Hepatocyte (in vitro differentiated cells): ENCODE data around the gene NUCKS1. TPM values are rescaled to one million over a fixed set of nuclear protein-coding genes. Genes with fewer than 3 reads are reported as not detected.

Source experiments
- DNase-seq: peaks from one replicate; pipeline ENCODE4 v3.0.0-alpha.2; 2016; ENCODE audit warnings: low spot score
- H2AFZ ChIP-seq: fragments of 200-600 bp; sonication (generic); 2 replicates; pipeline ENCODE4 v1.6.0; 2016; ENCODE audit warnings: antibody characterized with exemption, mild to moderate bottlenecking
- H3K27ac ChIP-seq: fragments of 200-600 bp; sonication (generic); 2 replicates; pipeline ENCODE4 v1.5.1; 2016; ENCODE audit warnings: mild to moderate bottlenecking
- H3K27me3 ChIP-seq: fragments of 200-600 bp; sonication (generic); 2 replicates; pipeline ENCODE4 v1.6.1; 2016
- H3K36me3 ChIP-seq: fragments of 200-600 bp; sonication (generic); replicated peaks from 2 replicates; pipeline ENCODE4 v1.5.1; 2016; ENCODE audit warnings: low read depth; ENCODE audit not compliant: insufficient read depth
- H3K4me1 ChIP-seq: fragments of 200-600 bp; sonication (generic); 2 replicates; pipeline ENCODE4 v1.5.1; 2016; ENCODE audit warnings: mild to moderate bottlenecking, moderate library complexity; ENCODE audit not compliant: insufficient read depth
- H3K4me2 ChIP-seq: fragments of 200-600 bp; sonication (generic); 2 replicates; pipeline ENCODE4 v1.6.0; 2016
- H3K4me3 ChIP-seq: fragments of 200-600 bp; sonication (generic); 2 replicates; pipeline ENCODE4 v1.5.1; 2016; ENCODE audit warnings: mild to moderate bottlenecking
- H3K79me2 ChIP-seq: fragments of 200-600 bp; sonication (generic); 2 replicates; pipeline ENCODE4 v1.6.0; 2017; ENCODE audit warnings: mild to moderate bottlenecking
- H3K9me2 ChIP-seq: fragments of 200-600 bp; sonication (generic); replicated peaks from 2 replicates; pipeline ENCODE4 v1.6.0; 2017; ENCODE audit warnings: mild to moderate bottlenecking; ENCODE audit not compliant: insufficient read depth
- H3K9me3 ChIP-seq: fragments of 200-600 bp; sonication (generic); 2 replicates; pipeline ENCODE4 v1.5.1; 2016; ENCODE audit warnings: low read depth, mild to moderate bottlenecking
- H4K20me1 ChIP-seq: fragments of 200-600 bp; sonication (generic); 2 replicates; pipeline ENCODE4 v1.6.0; 2016; ENCODE audit warnings: mild to moderate bottlenecking; ENCODE audit not compliant: insufficient read depth, poor library complexity, severe bottlenecking
- CTCF ChIP-seq: fragments of 200-600 bp; sonication (generic); IDR thresholded peaks from 2 replicates; pipeline ENCODE4 v1.5.1; 2016; ENCODE audit warnings: antibody characterized with exemption, mild to moderate bottlenecking; ENCODE audit not compliant: poor library complexity
- EZH2 ChIP-seq: fragments of 200-600 bp; sonication (generic); IDR thresholded peaks from 2 replicates; pipeline ENCODE4 v1.6.1; 2016; ENCODE audit warnings: antibody characterized with exemption, mild to moderate bottlenecking, borderline replicate concordance
- EZH2phosphoT487 ChIP-seq: fragments of 200-600 bp; sonication (generic); IDR thresholded peaks from one replicate; pipeline ENCODE4 v1.6.1; 2018; ENCODE audit warnings: antibody characterized with exemption, mild to moderate bottlenecking, low read depth, moderate library complexity; ENCODE audit not compliant: unreplicated experiment, severe bottlenecking
- WGBS: methylation state at CpG from one replicate; pipeline ENCODE4 v1.1.6; 2016; ENCODE audit warnings: low lambda C conversion rate; ENCODE audit errors: missing lambda C conversion rate; 5-methylcytosine and 5-hydroxymethylcytosine counted together
- polyA plus RNA-seq: library from polyadenylated mRNA; unstranded; fragments of >200 nt; fragmentation: Nextera tagmentation; extraction: Ambion mirVana; gene quantifications from 2 replicates; pipeline ENCODE4 v1.2.1, GENCODE V29; 2016
- total RNA-seq: library from RNA; depleted of rRNA; stranded (reverse); fragments of >200 nt; gene quantifications from 2 replicates; pipeline ENCODE4 v1.2.3, GENCODE V29; 2014

The NUCKS1 gene
- total and polyA plus RNA-seq, 2 experiments from 2014 or later: 28.4 to 143 TPM

- Histone ChIP-seq H3K9me3 (no peaks in the 10 kb centered on the region), H3K27me3 (no peaks in the 10 kb centered on the region), H4K20me1 (no peaks in the 10 kb centered on the region), H3K79me2 (no peaks in the 10 kb centered on the region), H3K27ac (no peak overlapping the region), H3K9me2 (no peaks in the 10 kb centered on the region), H3K4me1 (no peaks in the 10 kb centered on the region), H3K4me3 (no peak overlapping the region), H3K36me3 (no peaks in the 10 kb centered on the region), H3K4me2 (no peak overlapping the region), H2AFZ (no peak overlapping the region)
- TF ChIP-seq EZH2phosphoT487 (no peak), EZH2 (no peak), CTCF (no peak)
- 83% methylated on average over 4 of the region's 4 CpGs for WGBS
- DNase-seq: no peak
These were observed 32.8 kb upstream of the NUCKS1 start for GRCh38 chr1:205782627-205783432.

- Histone ChIP-seq H3K9me3 (no peaks in the 10 kb centered on the region), H3K4me2 (no peak overlapping the region), H3K79me2 (no peaks in the 10 kb centered on the region), H3K4me1 (no peaks in the 10 kb centered on the region), H3K9me2 (no peaks in the 10 kb centered on the region), H3K27ac (no peak overlapping the region), H3K4me3 (no peak overlapping the region), H3K36me3 (no peaks in the 10 kb centered on the region), H4K20me1 (no peaks in the 10 kb centered on the region), H3K27me3 (no peaks in the 10 kb centered on the region), H2AFZ (no peak overlapping the region)
- no peak for TF ChIP-seq EZH2
- no peak for TF ChIP-seq CTCF
- no peak for TF ChIP-seq EZH2phosphoT487
- WGBS: 84% methylated on average over 4 of the region's 5 CpGs
- no peak for DNase-seq
These were observed 30.4 kb upstream of the NUCKS1 start for GRCh38 chr1:205780335-205780734.

GRCh38 chr1:205777994-205778393 lies 28.0 kb upstream of the NUCKS1 start:
- Histone ChIP-seq H3K27ac (no peak overlapping the region), H3K9me3 (no peaks in the 10 kb centered on the region), H3K27me3 (no peaks in the 10 kb centered on the region), H3K4me3 (no peak overlapping the region), H3K9me2 (no peaks in the 10 kb centered on the region), H3K4me2 (no peak overlapping the region), H3K36me3 (no peaks in the 10 kb centered on the region), H4K20me1 (no peaks in the 10 kb centered on the region), H3K4me1 (no peaks in the 10 kb centered on the region), H2AFZ (no peak overlapping the region), H3K79me2 (peaks cover 2% of the 10 kb centered on the region)
- no peak for DNase-seq
- no peak for TF ChIP-seq CTCF
- no peak for TF ChIP-seq EZH2phosphoT487
- TF ChIP-seq EZH2: no peak
- WGBS: 94% methylated on average over 2 of the region's 2 CpGs
